Heart left ventricle (tissue), 13 donors: ENCODE measurements around the gene PEAK3.
"Not testable (repeated sequence)": the region's sequence is repeated elsewhere in the genome, so short reads cannot be mapped to it uniquely, and the experiment has no call there.

ENCODE experiments used
- POLR2A ChIP-seq, 2 donors: fragments of 450-650 bp; IDR thresholded peaks; one replicate each; pipeline ENCODE4 v1.6.1; 2017; ENCODE audit warnings: antibody characterized with exemption in 2 of 2, mild to moderate bottlenecking in 2 of 2, moderate library complexity in 2 of 2
- TF ChIP-seq, protein P1 (sequence below), 12 donors: fragments of 200-600 bp; sonication (generic) in 4 of 12; IDR thresholded peaks; one replicate each; pipeline versions ENCODE4 v1.5.0 to v1.8.0; 2018 to 2022; ENCODE audit warnings: antibody characterized with exemption in 12 of 12, mild to moderate bottlenecking in 5 of 12
- donor health status: ischemic (EF 13 %, LVEDD 7.1; RV severe dilation, severe dysfunction).
- donor health status: DM: no; HTN: yes; CAD: no.
- donor health status: DM: no; HTN: no; CAD: no.
- donor health status: ischemic (EF 25% LVEDD 6.9; RV normal size, moderate dysfunction).
- donor health status: ischemic (EF 25% LVEDD 5.7; RV mildly dilated, moderate dysfunction).
- donor health status: ischemic (EF 35%, LVEDD 5.7; RV mildly dilated, moderate dysfunction).
- donor health status: nonischemic (EF 11% LVEDD 7.7; RV severe dilation, severe dysfunction).
- donor health status: DM: yes; HTN: yes; CAD: no.
- donor health status: PGD.
- donor health status: ischemic (EF 29% LVEDD 5.4; RV normal size, mild dysfunction).
- donor health status: nonischemic (EF 23%, LVEDD 6.1; RV moderate dilation, normal function).

- TF ChIP-seq, protein P1, sequence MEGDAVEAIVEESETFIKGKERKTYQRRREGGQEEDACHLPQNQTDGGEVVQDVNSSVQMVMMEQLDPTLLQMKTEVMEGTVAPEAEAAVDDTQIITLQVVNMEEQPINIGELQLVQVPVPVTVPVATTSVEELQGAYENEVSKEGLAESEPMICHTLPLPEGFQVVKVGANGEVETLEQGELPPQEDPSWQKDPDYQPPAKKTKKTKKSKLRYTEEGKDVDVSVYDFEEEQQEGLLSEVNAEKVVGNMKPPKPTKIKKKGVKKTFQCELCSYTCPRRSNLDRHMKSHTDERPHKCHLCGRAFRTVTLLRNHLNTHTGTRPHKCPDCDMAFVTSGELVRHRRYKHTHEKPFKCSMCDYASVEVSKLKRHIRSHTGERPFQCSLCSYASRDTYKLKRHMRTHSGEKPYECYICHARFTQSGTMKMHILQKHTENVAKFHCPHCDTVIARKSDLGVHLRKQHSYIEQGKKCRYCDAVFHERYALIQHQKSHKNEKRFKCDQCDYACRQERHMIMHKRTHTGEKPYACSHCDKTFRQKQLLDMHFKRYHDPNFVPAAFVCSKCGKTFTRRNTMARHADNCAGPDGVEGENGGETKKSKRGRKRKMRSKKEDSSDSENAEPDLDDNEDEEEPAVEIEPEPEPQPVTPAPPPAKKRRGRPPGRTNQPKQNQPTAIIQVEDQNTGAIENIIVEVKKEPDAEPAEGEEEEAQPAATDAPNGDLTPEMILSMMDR (IDR thresholded peaks at IDR 0.05) = not testable (repeated sequence)
- not testable (repeated sequence) for TF ChIP-seq POLR2A (IDR thresholded peaks at IDR 0.05)
Observed at GRCh38 chr19:2281265-2282061, 512 bp downstream of the PEAK3 start.
